Measurements from ENCODE around the gene MED25. TPM values are rescaled to one million over a fixed set of nuclear protein-coding genes. Genes with fewer than 3 reads are reported as not detected.

The MED25 gene
- polyA plus RNA-seq, 1 of the 3 experiments (the other 2 are of a cell fraction) = 30.2 TPM

DNA sequence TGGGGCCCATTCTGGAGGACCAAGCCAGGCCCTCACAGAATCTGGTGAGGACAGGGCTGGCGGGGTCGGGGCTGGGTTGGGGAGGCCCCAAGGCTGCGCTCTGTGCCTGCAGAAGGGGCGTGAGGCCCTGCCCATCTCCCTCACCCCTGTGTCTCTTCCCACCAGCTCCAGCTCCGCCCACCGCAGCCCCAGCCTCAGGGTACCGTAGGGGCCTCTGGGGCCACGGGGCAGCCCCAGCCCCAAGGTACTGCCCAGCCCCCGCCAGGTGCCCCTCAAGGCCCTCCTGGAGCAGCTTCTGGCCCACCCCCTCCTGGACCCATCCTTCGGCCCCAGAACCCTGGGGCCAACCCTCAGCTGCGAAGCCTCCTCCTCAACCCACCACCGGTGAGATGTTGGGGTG, 17.5 kb downstream of the MED25 start:
- peaks cover 0 to 11% of the 10 kb centered on the region in 2 experiments; a peak in 1 of 4 replicates for H3K4me1 ChIP-seq (ENCODE audit: control insufficient read depth in 1 of 2, insufficient read depth in 2 of 2, low read depth in 1 of 2, low read length in 1 of 2)
- DNase-seq = peak; percentile 10
- peaks cover 11 to 82% of the 10 kb centered on the region in 2 experiments for H3K36me3 ChIP-seq (replicated peaks in 1 of 2; ENCODE audit: control insufficient read depth in 1 of 2, insufficient read depth in 2 of 2, low read length in 1 of 2)
- no peaks in the 10 kb centered on the region for H3K79me2 ChIP-seq (ENCODE audit: insufficient read depth)
- H3K9ac ChIP-seq = no peak overlapping the region
- CTCF ChIA-PET = no interaction called here
- WGBS (ENCODE audit: low lambda C conversion rate) = 100% methylated on average over 2 of the region's 12 CpGs
- H3K9me2 ChIP-seq = no peaks in the 10 kb centered on the region
- no peak overlapping the region for H2AFZ ChIP-seq (ENCODE audit: low read depth)
- H4K20me1 ChIP-seq (ENCODE audit: insufficient read depth) = no peaks in the 10 kb centered on the region
- no peak overlapping the region for H3K4me3 ChIP-seq (ENCODE audit: low read depth in 2 of 2, low read length in 1 of 2)
- TF ChIP-seq, protein P1, sequence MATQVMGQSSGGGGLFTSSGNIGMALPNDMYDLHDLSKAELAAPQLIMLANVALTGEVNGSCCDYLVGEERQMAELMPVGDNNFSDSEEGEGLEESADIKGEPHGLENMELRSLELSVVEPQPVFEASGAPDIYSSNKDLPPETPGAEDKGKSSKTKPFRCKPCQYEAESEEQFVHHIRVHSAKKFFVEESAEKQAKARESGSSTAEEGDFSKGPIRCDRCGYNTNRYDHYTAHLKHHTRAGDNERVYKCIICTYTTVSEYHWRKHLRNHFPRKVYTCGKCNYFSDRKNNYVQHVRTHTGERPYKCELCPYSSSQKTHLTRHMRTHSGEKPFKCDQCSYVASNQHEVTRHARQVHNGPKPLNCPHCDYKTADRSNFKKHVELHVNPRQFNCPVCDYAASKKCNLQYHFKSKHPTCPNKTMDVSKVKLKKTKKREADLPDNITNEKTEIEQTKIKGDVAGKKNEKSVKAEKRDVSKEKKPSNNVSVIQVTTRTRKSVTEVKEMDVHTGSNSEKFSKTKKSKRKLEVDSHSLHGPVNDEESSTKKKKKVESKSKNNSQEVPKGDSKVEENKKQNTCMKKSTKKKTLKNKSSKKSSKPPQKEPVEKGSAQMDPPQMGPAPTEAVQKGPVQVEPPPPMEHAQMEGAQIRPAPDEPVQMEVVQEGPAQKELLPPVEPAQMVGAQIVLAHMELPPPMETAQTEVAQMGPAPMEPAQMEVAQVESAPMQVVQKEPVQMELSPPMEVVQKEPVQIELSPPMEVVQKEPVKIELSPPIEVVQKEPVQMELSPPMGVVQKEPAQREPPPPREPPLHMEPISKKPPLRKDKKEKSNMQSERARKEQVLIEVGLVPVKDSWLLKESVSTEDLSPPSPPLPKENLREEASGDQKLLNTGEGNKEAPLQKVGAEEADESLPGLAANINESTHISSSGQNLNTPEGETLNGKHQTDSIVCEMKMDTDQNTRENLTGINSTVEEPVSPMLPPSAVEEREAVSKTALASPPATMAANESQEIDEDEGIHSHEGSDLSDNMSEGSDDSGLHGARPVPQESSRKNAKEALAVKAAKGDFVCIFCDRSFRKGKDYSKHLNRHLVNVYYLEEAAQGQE (IDR thresholded peaks at IDR 0.05; ENCODE audit: low read depth, low read length) = no peak
- TF ChIP-seq RFX5 (IDR thresholded peaks at IDR 0.05; ENCODE audit: low read length) = no peak
- no peak for TF ChIP-seq JUND (IDR thresholded peaks at IDR 0.05)
- no peak for TF ChIP-seq USF2 (IDR thresholded peaks at IDR 0.05; ENCODE audit: borderline replicate concordance, low read depth, low read length)
- TF ChIP-seq NFIC (IDR thresholded peaks at IDR 0.05; ENCODE audit: borderline replicate concordance) = no peak
- TF ChIP-seq RCOR1 (IDR thresholded peaks at IDR 0.05; ENCODE audit: low read length) = no peak
- no peak for TF ChIP-seq EP300 (IDR thresholded peaks at IDR 0.05; ENCODE audit: borderline replicate concordance in 1 of 2, low read depth in 1 of 2, low read length in 1 of 2)
- TF ChIP-seq FOXM1 (IDR thresholded peaks at IDR 0.05; ENCODE audit: low read depth) = no peak
- no peak for TF ChIP-seq FOXJ3 (CRISPR knock-in tag; IDR thresholded peaks at IDR 0.05)
- TF ChIP-seq TAF1 (IDR thresholded peaks at IDR 0.05; ENCODE audit: borderline replicate concordance, low read depth, low read length) = no peak
- no peak for TF ChIP-seq RAD21 (IDR thresholded peaks at IDR 0.05; ENCODE audit: low read length)
- TF ChIP-seq TEAD4 (IDR thresholded peaks at IDR 0.05; ENCODE audit: borderline replicate concordance, insufficient read depth) = no peak
- TF ChIP-seq YY1 (IDR thresholded peaks at IDR 0.05; ENCODE audit: low read depth) = no peak
- no peak overlapping the region for H3K27ac ChIP-seq (ENCODE audit: low read depth in 2 of 2, low read length in 1 of 2)
- no peaks in the 10 kb centered on the region for H3F3A ChIP-seq (replicated peaks; ENCODE audit: insufficient read depth)
- H3K27me3 ChIP-seq (ENCODE audit: insufficient read depth) = no peaks in the 10 kb centered on the region
- H3K9me3 ChIP-seq = no peaks in the 10 kb centered on the region
- no peak overlapping the region for H3K4me2 ChIP-seq
- POLR2A ChIA-PET = no interaction called here
